PFSK-1 (cell line): ENCODE measurements around the gene TENM3.

Experiments used
- FOXP2 ChIP-seq: optimal IDR thresholded peaks from 2 replicates; pipeline ENCODE3; 2011; ENCODE audit warnings: borderline replicate concordance, control low read depth, inconsistent platforms; ENCODE audit not compliant: insufficient read depth; ENCODE audit errors: extremely low read length, extremely low read depth
- POLR2AphosphoS5 ChIP-seq: IDR thresholded peaks from 2 replicates; pipeline ENCODE4 v1.6.1; 2012; ENCODE audit warnings: low read depth, mild to moderate bottlenecking, control low read depth, low read length, moderate library complexity
- REST ChIP-seq, 2 experiments: IDR thresholded peaks; 2 replicates each; pipeline versions ENCODE4 v1.6.1 to v1.8.0; 2011 to 2012; ENCODE audit warnings: low read depth in 2 of 2, low read length in 2 of 2, control low read depth in 1 of 2, inconsistent platforms in 1 of 2, mild to moderate bottlenecking in 1 of 2, moderate library complexity in 1 of 2; ENCODE audit not compliant: insufficient read depth in 1 of 2
- SIN3A ChIP-seq: IDR thresholded peaks from 2 replicates; pipeline ENCODE4 v1.6.1; 2012; ENCODE audit warnings: mild to moderate bottlenecking, low read length, moderate library complexity, borderline replicate concordance; ENCODE audit not compliant: insufficient read depth
- TAF1 ChIP-seq: IDR thresholded peaks from 2 replicates; pipeline ENCODE4 v1.6.1; 2012; ENCODE audit warnings: low read length, control low read depth, borderline replicate concordance; ENCODE audit not compliant: insufficient read depth

The TENM3 gene

DNA sequence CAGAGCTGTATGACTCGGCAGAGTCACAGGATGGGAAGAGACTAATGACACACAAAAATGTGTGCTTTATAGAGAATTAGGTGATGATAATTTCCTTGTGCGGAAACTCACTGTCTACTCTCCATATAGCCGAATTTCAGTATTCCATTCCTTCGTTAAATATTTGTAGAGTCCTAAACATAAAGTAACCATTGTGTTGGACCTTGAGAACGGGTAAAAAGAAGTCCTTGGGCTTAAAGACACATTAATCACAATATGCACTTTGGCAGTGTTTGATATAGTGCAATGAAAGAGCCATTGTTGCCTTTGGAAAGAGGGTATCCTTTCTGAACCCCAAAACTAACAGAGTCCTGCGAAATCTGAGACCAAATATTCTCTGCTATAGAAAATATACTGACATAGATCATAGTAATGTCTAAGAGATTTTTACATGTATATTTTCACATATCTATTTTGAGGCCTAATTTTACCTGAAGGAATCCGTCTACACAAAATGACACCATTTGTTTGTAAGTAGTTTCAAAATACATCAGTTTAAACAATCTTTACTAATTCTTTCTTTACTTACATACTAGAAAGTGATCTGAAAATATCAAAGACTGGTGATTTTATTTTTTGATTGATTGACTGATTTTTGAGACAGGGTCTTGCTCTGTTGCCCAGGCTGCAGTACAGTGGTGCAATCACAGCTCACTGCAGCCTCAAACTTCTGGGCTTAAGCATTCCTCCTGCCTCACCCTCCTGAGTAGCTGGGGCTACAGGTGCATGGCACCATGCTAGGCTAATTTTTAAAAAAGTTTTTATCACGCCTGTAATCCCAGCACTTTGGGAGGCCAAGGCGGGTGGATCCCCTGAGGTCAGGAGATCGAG, 377.1 kb downstream of the TENM3 start:
- no peak for TF ChIP-seq SIN3A
- TF ChIP-seq POLR2AphosphoS5: no peak
- no peak for TF ChIP-seq REST (IDR thresholded peaks at IDR 0.05; ENCODE audit: insufficient read depth in 1 of 2, low read depth in 2 of 2, low read length in 2 of 2)
- TF ChIP-seq FOXP2: no peak
- TF ChIP-seq TAF1: no peak

DNA sequence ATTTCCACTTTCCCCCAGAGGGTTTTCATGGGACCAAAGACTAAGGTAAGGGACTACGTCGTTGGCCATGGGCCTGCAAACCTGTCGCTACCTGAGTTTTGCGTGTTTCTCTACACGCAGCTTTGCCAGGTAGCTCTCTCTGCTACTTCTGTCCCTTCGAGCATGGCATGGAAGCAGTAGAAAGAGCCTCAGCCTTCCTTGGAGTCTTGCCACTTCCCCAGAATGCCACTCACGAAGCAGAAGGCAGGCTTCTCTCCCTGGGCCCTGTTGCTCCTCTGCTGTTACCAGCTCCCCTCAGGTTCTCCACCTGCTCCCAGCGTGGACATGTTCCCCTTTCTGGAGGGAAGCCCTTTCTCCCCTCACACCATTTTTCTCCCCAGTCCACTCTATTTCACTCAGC, 381.1 kb downstream of the TENM3 start:
- TF ChIP-seq SIN3A (no peak), TAF1 (no peak), REST (IDR thresholded peaks at IDR 0.05; ENCODE audit: insufficient read depth in 1 of 2, low read depth in 2 of 2, low read length in 2 of 2) (no peak), POLR2AphosphoS5 (no peak), FOXP2 (no peak)

GRCh38 chr4:182625193-182625592, 382.0 kb downstream of the TENM3 start:
- TF ChIP-seq POLR2AphosphoS5: no peak
- no peak for TF ChIP-seq REST (IDR thresholded peaks at IDR 0.05; ENCODE audit: insufficient read depth in 1 of 2, low read depth in 2 of 2, low read length in 2 of 2)
- no peak for TF ChIP-seq TAF1
- TF ChIP-seq FOXP2: no peak
- no peak for TF ChIP-seq SIN3A

DNA sequence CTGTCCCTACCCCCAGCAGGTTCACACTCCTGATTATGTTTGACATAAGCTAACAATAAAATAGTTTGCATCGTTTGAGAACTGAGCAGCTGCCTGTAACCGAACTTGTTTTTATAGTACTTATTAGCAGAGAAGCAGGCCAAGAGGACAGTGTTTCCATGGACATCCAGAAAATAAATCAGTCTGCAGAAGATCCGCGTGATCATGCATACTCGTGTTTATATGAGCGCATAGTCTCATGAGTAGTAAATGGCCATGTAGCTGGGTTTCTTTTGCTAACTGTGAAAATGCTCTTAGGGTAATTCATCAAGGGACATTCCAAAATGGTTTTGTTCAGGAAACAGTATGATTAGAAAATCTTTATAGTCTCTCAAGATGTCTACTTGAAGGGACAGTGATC, 384.8 kb downstream of the TENM3 start:
- TF ChIP-seq SIN3A: no peak
- no peak for TF ChIP-seq TAF1
- TF ChIP-seq FOXP2: no peak

DNA sequence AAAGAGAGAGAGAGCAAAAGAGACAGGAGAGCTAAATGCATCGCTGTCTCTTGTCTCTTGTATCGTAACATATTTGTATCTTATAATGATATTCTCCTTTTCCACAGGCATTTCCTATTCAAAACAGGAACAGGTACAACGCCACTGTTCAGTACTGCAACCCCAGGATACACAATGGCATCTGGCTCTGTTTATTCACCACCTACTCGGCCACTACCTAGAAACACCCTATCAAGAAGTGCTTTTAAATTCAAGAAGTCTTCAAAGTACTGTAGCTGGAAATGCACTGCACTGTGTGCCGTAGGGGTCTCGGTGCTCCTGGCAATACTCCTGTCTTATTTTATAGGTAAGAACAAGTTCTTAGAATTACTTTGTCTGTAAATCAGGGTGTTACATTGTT, 385.3 kb downstream of the TENM3 start:
- no peak for TF ChIP-seq REST (IDR thresholded peaks at IDR 0.05; ENCODE audit: insufficient read depth in 1 of 2, low read depth in 2 of 2, low read length in 2 of 2)
- no peak for TF ChIP-seq SIN3A
